Urinary bladder (tissue), 4 donors: Measurements from ENCODE around the gene SNX20. TPM values are rescaled to one million over a fixed set of nuclear protein-coding genes. Genes with fewer than 3 reads are reported as not detected.

Experiments used
- DNase-seq: peaks from one replicate; pipeline ENCODE4 v3.0.0-alpha.2; 2015; ENCODE audit errors: extremely low spot score
- H3K27ac ChIP-seq: one replicate; pipeline ENCODE4 v1.5.1; 2013; ENCODE audit warnings: low read depth, mild to moderate bottlenecking, moderate library complexity
- H3K36me3 ChIP-seq: one replicate; pipeline ENCODE4 v1.6.1; 2013; ENCODE audit warnings: mild to moderate bottlenecking, moderate library complexity; ENCODE audit not compliant: insufficient read depth
- H3K4me1 ChIP-seq: one replicate; pipeline ENCODE4 v1.6.1; 2013; ENCODE audit warnings: mild to moderate bottlenecking, moderate library complexity; ENCODE audit not compliant: insufficient read depth
- H3K4me3 ChIP-seq: one replicate; pipeline ENCODE4 v1.5.1; 2013; ENCODE audit warnings: low read depth, low read length
- WGBS: extraction: QIAGEN DNeasy Blood & Tissue Kit; methylation state at CpG from one replicate; pipeline ENCODE4 v1.1.7; 2013; 5-methylcytosine and 5-hydroxymethylcytosine counted together
- polyA plus RNA-seq: library from polyadenylated mRNA; stranded (reverse); fragments of 200-250 nt; gene quantifications from one replicate; pipeline ENCODE4 v1.2.3, GENCODE V29; 2013
- total RNA-seq: library from RNA; depleted of rRNA; stranded (reverse); fragments of >200 nt; gene quantifications from one replicate; pipeline ENCODE4 v1.2.3, GENCODE V29; 2014
- donor health status: healthy with polysubstance abuse.
- donor health status: healthy.

SNX20 gene
- total and polyA plus RNA-seq, 2 donors = 1.0 to 1.4 TPM

DNA sequence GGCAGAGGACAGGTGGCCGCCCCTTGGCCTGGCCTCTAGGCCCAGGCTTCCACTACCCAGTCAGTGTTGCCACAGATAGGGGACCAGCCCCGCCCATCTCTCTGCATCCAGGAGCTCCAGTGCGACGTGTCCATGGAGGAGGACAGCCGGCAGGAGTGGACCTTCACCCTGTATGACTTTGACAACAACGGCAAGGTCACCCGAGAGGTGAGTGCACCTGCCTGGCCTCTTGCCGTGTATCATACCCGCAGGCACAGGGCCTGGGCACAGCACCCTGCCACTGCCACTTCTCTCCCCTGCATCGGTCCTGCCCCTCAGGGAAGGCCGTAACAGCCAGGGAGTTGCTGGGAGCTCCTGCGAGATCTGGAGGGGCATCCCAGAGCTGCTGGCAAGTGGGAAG is 55.7 kb downstream of the SNX20 start:
- H3K4me1 ChIP-seq = no peaks in the 10 kb centered on the region
- no peak overlapping the region for H3K4me3 ChIP-seq
- no peak for DNase-seq
- WGBS = 94% methylated on average over 12 of the region's 12 CpGs
- no peaks in the 10 kb centered on the region for H3K36me3 ChIP-seq
- H3K27ac ChIP-seq = no peak overlapping the region

DNA sequence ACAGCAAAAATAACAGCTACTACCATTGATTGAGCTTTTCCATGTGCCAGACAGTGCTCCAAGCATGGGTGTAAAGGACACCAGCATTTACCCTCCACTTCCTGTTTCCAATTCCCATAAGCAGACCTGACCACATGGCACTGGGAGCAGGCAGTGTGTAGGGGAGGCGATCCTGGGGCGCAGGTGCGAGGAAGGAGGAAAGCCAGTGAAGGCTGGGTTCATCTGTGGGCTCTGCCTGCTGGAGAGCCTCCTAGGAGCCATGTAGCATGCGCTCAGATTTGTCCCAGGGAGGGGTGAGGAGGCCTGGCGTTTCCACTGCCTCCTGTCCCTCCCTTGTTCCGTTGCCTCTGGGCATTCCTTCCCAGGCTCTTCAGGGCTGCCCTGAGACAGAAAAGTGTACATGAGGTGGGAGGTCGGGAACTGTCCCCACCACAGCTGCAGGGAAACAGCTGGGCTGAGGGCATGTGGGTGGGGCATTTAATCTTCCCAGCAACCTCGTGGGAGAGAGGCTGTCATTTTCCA is 56.6 kb downstream of the SNX20 start:
- H3K27ac ChIP-seq = no peak overlapping the region
- no peaks in the 10 kb centered on the region for H3K36me3 ChIP-seq
- no peak overlapping the region for H3K4me3 ChIP-seq
- WGBS = 79% methylated on average over 8 of the region's 8 CpGs
- DNase-seq = no peak
- no peaks in the 10 kb centered on the region for H3K4me1 ChIP-seq

DNA sequence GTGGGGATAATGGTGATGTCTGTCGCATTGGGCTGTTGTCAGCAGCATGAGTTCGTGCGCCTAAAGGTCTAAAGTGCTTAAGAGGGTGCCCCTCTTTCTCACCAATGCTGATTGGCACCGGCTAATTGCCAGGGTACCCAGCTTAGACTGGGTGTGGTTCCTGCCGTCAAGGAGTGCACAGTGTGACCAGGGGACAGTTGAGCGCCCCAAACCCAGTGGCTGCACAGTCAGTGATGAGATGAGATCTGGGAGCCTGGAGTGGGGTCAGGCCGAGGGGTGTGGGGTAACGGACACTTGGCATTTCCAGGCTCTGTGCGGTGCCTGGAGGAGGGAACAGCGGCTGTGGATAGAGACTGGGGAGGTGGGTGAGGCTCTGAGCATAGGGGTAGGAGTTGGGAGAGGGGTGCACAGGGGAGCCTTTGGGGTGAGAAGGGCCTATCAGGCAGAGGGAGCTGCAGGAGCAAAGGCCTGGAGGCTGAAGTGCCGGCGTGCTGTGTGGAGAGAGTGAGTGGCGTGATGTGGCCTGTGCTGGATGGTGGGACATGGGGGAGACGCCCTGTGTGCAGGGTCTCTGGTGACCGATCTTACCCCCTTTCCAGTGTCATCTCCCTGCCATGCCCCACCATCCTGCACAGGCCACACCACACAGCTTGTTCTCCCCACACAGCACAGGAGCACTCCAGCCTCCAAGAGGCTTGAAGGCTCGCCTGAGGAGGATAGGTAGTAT is 58.3 kb downstream of the SNX20 start:
- DNase-seq = no peak
- Histone ChIP-seq H3K36me3 (no peaks in the 10 kb centered on the region), H3K4me3 (no peak overlapping the region), H3K4me1 (no peaks in the 10 kb centered on the region), H3K27ac (no peak overlapping the region)
- WGBS = 95% methylated on average over 16 of the region's 16 CpGs

DNA sequence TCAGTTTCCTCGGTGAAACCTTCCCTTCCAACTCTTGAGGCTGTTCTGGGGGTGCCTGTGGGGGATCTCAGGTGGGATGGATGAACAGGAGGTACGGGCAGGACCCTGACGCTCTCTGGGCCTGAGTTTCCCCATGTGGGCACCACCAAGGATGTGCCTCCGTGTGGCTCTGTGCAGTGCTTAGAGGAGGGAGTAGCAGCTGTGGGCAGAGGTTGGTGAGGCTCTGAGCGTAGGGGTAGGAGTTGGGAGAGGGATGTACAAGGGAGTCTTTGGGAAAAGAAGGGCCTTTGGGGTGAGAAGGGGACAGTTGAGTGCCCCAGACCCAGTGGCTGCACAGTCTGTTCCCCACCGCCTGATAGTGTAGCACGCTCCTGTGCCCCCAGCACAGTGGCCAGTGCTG is 59.1 kb downstream of the SNX20 start:
- no peak for DNase-seq
- H3K36me3 ChIP-seq = no peaks in the 10 kb centered on the region
- no peak overlapping the region for H3K27ac ChIP-seq
- 96% methylated on average over 7 of the region's 7 CpGs for WGBS
- H3K4me3 ChIP-seq = no peak overlapping the region
- H3K4me1 ChIP-seq = no peaks in the 10 kb centered on the region

Other genes with a start within 250 kb of the SNX20 start
- 6.2 TPM for gene NKD1, start 132.9 kb downstream of the SNX20 start, total RNA-seq
- gene NKD1, start 132.9 kb downstream of the SNX20 start, polyA plus RNA-seq = 5.9 TPM
- 1.5 TPM for gene NOD2, start 12.3 kb upstream of the SNX20 start, total RNA-seq
- 0.90 TPM for gene NOD2, start 12.3 kb upstream of the SNX20 start, polyA plus RNA-seq
- 61.3 TPM for gene CYLD, start 60.8 kb upstream of the SNX20 start, total RNA-seq
- gene CYLD, start 60.8 kb upstream of the SNX20 start, polyA plus RNA-seq = 13.2 TPM